SIG-M5 treated with dmso at 0.1 percent for 504 hours (cell line): ENCODE results near the gene KASH5.
"Not testable (repeated sequence)": the region's sequence is repeated elsewhere in the genome, so short reads cannot be mapped to it uniquely, and the experiment has no call there.

ENCODE experiments used
- DNase-seq: peaks from one replicate; lab custom pipeline; 2025; ENCODE audit not compliant: unreplicated experiment; lab: John Stamatoyannopoulos, UW

KASH5 gene

GRCh38 chr19:49453757-49454240 lies 65.8 kb downstream of the KASH5 start:
- DNase-seq, result no peak

GRCh38 chr19:49455773-49456172 lies 67.7 kb downstream of the KASH5 start:
- no peak for DNase-seq

GRCh38 chr19:49456326-49456725 lies 68.3 kb downstream of the KASH5 start:
- no peak for DNase-seq

- no peak for DNase-seq
These were observed 70.5 kb downstream of the KASH5 start for GRCh38 chr19:49458567-49458903.

GRCh38 chr19:49459388-49459787 lies 71.3 kb downstream of the KASH5 start:
- DNase-seq, result no peak

- DNase-seq, result not testable (repeated sequence)
These were observed 73.1 kb downstream of the KASH5 start for GRCh38 chr19:49461130-49461529.

GRCh38 chr19:49461656-49462055 lies 73.6 kb downstream of the KASH5 start:
- DNase-seq, result no peak

- no peak for DNase-seq
These were observed 74.4 kb downstream of the KASH5 start for GRCh38 chr19:49462492-49462891.

- DNase-seq, result no peak
These were observed 76.1 kb downstream of the KASH5 start for GRCh38 chr19:49463960-49464740.

GRCh38 chr19:49465371-49465770 lies 77.3 kb downstream of the KASH5 start:
- no peak for DNase-seq
